ENCODE data around the gene ZNF674.

GRCh38 chrX:46465203-46465602, 80.0 kb downstream of the ZNF674 start:
- TF ChIP-seq CTCF (IDR thresholded peaks at IDR 0.05; ENCODE audit: low read depth, low read length) (no peak), POLR2A (IDR thresholded peaks at IDR 0.05; ENCODE audit: extremely low read depth, insufficient read length) (no peak), MYC (IDR thresholded peaks at IDR 0.05; ENCODE audit: low read depth, low read length) (no peak)
- TF ChIP-seq, protein P1, sequence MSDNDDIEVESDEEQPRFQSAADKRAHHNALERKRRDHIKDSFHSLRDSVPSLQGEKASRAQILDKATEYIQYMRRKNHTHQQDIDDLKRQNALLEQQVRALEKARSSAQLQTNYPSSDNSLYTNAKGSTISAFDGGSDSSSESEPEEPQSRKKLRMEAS (IDR thresholded peaks at IDR 0.05; ENCODE audit: low read depth, low read length) = no peak
